Hepatocyte (in vitro differentiated cells): ENCODE data around the gene FAM193A.

Experiments
- EZH2 ChIP-seq: fragments of 200-600 bp; sonication (generic); IDR thresholded peaks from 2 replicates; pipeline ENCODE4 v1.6.1; 2016; ENCODE audit warnings: antibody characterized with exemption, mild to moderate bottlenecking, borderline replicate concordance
- EZH2phosphoT487 ChIP-seq: fragments of 200-600 bp; sonication (generic); IDR thresholded peaks from one replicate; pipeline ENCODE4 v1.6.1; 2018; ENCODE audit warnings: antibody characterized with exemption, mild to moderate bottlenecking, low read depth, moderate library complexity; ENCODE audit not compliant: unreplicated experiment, severe bottlenecking
- TF ChIP-seq, protein P1 (sequence below): fragments of 200-600 bp; sonication (generic); IDR thresholded peaks from 2 replicates; pipeline ENCODE4 v1.5.1; 2016; ENCODE audit warnings: antibody characterized with exemption, mild to moderate bottlenecking; ENCODE audit not compliant: poor library complexity

DNA sequence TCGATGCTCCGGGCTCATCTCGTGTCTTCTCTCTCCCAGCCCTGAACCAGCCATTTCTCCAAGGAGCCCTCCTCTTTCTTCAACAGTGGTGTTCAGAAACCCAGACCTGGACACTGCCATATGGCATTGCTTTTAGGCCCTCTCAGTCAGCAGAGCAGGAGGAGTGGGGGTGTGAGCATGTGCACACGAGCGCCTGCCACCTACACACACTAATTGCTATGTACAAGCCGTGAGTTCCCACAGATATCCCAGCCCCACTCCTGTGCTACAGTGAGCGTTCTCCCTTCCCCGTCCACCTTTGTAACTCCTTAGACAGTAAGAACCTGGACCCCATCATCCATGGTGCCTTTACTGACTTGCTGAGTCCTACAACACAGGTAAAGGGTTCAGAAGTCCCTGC, 165.9 kb downstream of the FAM193A start:
- no peak for TF ChIP-seq EZH2
- TF ChIP-seq, protein P1, sequence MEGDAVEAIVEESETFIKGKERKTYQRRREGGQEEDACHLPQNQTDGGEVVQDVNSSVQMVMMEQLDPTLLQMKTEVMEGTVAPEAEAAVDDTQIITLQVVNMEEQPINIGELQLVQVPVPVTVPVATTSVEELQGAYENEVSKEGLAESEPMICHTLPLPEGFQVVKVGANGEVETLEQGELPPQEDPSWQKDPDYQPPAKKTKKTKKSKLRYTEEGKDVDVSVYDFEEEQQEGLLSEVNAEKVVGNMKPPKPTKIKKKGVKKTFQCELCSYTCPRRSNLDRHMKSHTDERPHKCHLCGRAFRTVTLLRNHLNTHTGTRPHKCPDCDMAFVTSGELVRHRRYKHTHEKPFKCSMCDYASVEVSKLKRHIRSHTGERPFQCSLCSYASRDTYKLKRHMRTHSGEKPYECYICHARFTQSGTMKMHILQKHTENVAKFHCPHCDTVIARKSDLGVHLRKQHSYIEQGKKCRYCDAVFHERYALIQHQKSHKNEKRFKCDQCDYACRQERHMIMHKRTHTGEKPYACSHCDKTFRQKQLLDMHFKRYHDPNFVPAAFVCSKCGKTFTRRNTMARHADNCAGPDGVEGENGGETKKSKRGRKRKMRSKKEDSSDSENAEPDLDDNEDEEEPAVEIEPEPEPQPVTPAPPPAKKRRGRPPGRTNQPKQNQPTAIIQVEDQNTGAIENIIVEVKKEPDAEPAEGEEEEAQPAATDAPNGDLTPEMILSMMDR: no peak
- no peak for TF ChIP-seq EZH2phosphoT487
